RWPE2 (cell line): ENCODE measurements around the gene ZNF35.

Source experiments
- ATAC-seq: fragments of 200-7000 bp; cut with Tn5 transposase; 3 replicates; pipeline ENCODE4 v1.9.1; 2021; ENCODE audit warnings: low read depth
- DNase-seq: peaks from one replicate; pipeline ENCODE4 v3.0.0-alpha.2; 2020; ENCODE audit warnings: low spot score
- H3K27ac ChIP-seq: fragments of 450-650 bp; 2 replicates; pipeline ENCODE4 v1.5.1; 2017; ENCODE audit warnings: mild to moderate bottlenecking; ENCODE audit not compliant: poor library complexity, severe bottlenecking
- H3K27me3 ChIP-seq: fragments of 250-450 bp; sonication (Bioruptor Pico); 2 replicates; pipeline ENCODE4 v1.5.1; 2021; ENCODE audit warnings: mild to moderate bottlenecking, moderate library complexity; ENCODE audit not compliant: insufficient read depth, poor library complexity, severe bottlenecking
- H3K36me3 ChIP-seq: fragments of 250-450 bp; sonication (Bioruptor Pico); 2 replicates; pipeline ENCODE4 v1.5.1; 2020; ENCODE audit warnings: low read depth, mild to moderate bottlenecking, moderate library complexity
- H3K4me1 ChIP-seq: fragments of 250-450 bp; sonication (Bioruptor Pico); 2 replicates; pipeline ENCODE4 v1.5.1; 2021; ENCODE audit warnings: mild to moderate bottlenecking, moderate library complexity; ENCODE audit not compliant: insufficient read depth, poor library complexity, severe bottlenecking
- H3K4me3 ChIP-seq: fragments of 250-450 bp; sonication (Bioruptor Pico); 2 replicates; pipeline ENCODE4 v1.5.1; 2021; ENCODE audit warnings: mild to moderate bottlenecking, moderate library complexity; ENCODE audit not compliant: severe bottlenecking
- H3K9me3 ChIP-seq: fragments of 250-450 bp; sonication (Bioruptor Pico); 2 replicates; pipeline ENCODE4 v1.5.1; 2021; ENCODE audit warnings: mild to moderate bottlenecking, moderate library complexity; ENCODE audit not compliant: severe bottlenecking
- CTCF ChIP-seq: fragments of 450-650 bp; IDR thresholded peaks from one replicate; pipeline ENCODE4 v1.5.1; 2017; ENCODE audit warnings: mild to moderate bottlenecking, moderate library complexity; ENCODE audit not compliant: poor library complexity, severe bottlenecking

ZNF35 gene

GRCh38 chr3:44632193-44632592 is 16.3 kb upstream of the ZNF35 start:
- ATAC-seq: no peak
- peaks cover 79% of the 10 kb centered on the region for H3K36me3 ChIP-seq
- TF ChIP-seq CTCF: no peak

GRCh38 chr3:44642337-44642736 is 6.2 kb upstream of the ZNF35 start:
- Histone ChIP-seq H3K36me3 (peaks cover 64% of the 10 kb centered on the region), H3K4me3 (no peak overlapping the region), H3K27me3 (no peaks in the 10 kb centered on the region), H3K9me3 (peaks cover 11% of the 10 kb centered on the region), H3K27ac (no peak overlapping the region), H3K4me1 (no peaks in the 10 kb centered on the region)
- no peak for DNase-seq
- no peak for ATAC-seq
- no peak for TF ChIP-seq CTCF

More at GRCh38 chr3:44632193-44632592, 16.3 kb upstream of the ZNF35 start:
- Histone ChIP-seq H3K27ac (no peak overlapping the region), H3K4me1 (no peaks in the 10 kb centered on the region), H3K4me3 (no peak overlapping the region), H3K27me3 (no peaks in the 10 kb centered on the region), H3K9me3 (no peaks in the 10 kb centered on the region)
- no peak for DNase-seq

GRCh38 chr3:44643024-44643423 is 5.5 kb upstream of the ZNF35 start:
- H3K27me3 ChIP-seq: no peaks in the 10 kb centered on the region
- H3K9me3 ChIP-seq: peaks cover 11% of the 10 kb centered on the region
- H3K27ac ChIP-seq: no peak overlapping the region
- no peak overlapping the region for H3K4me3 ChIP-seq
- DNase-seq (no peak), ATAC-seq (no peak)
- H3K36me3 ChIP-seq: peaks cover 58% of the 10 kb centered on the region
- TF ChIP-seq CTCF: no peak
- H3K4me1 ChIP-seq: no peaks in the 10 kb centered on the region

GRCh38 chr3:44647771-44648170 is 761 bp upstream of the ZNF35 start:
- no peak overlapping the region for H3K4me3 ChIP-seq
- no peaks in the 10 kb centered on the region for H3K27me3 ChIP-seq
- peaks cover 32% of the 10 kb centered on the region for H3K36me3 ChIP-seq
- DNase-seq (no peak), ATAC-seq (no peak)
- no peak for TF ChIP-seq CTCF
- H3K9me3 ChIP-seq: peaks cover 5% of the 10 kb centered on the region
- no peak overlapping the region for H3K27ac ChIP-seq
- peaks cover 7% of the 10 kb centered on the region for H3K4me1 ChIP-seq

- H3K9me3 ChIP-seq: no peaks in the 10 kb centered on the region
- DNase-seq: no peak
- H3K27ac ChIP-seq: no peak overlapping the region
Measured at GRCh38 chr3:44649709-44650108, 1.2 kb downstream of the ZNF35 start.

More at GRCh38 chr3:44649709-44650108, 1.2 kb downstream of the ZNF35 start:
- no peak for ATAC-seq
- no peak overlapping the region for H3K4me3 ChIP-seq
- peaks cover 39% of the 10 kb centered on the region for H3K36me3 ChIP-seq
- no peak for TF ChIP-seq CTCF
- no peaks in the 10 kb centered on the region for H3K27me3 ChIP-seq
- peaks cover 7% of the 10 kb centered on the region for H3K4me1 ChIP-seq
